Lower lobe of right lung (tissue), 2 donors: ENCODE measurements around the gene KIAA0586. TPM values are rescaled to one million over a fixed set of nuclear protein-coding genes. Genes with fewer than 3 reads are reported as not detected.

ENCODE experiments used
- ATAC-seq, 2 donors: fragments of 200-7000 bp; cut with Tn5 transposase; one replicate each; pipeline ENCODE4 v1.9.1; 2020 to 2022; ENCODE audit warnings: mild to moderate bottlenecking in 2 of 2, moderate library complexity in 2 of 2
- DNase-seq: peaks from one replicate; pipeline ENCODE4 v3.0.0-alpha.2; 2020
- H3K27ac ChIP-seq: fragments of 200-600 bp; one replicate; pipeline ENCODE4 v1.8.0; 2022
- H3K27me3 ChIP-seq: fragments of 200-600 bp; one replicate; pipeline ENCODE4 v1.8.0; 2022; ENCODE audit warnings: low read depth
- H3K36me3 ChIP-seq: fragments of 200-600 bp; one replicate; pipeline ENCODE4 v1.8.0; 2022; ENCODE audit warnings: mild to moderate bottlenecking
- H3K4me1 ChIP-seq: fragments of 200-600 bp; one replicate; pipeline ENCODE4 v1.8.0; 2022
- H3K4me3 ChIP-seq: fragments of 200-600 bp; one replicate; pipeline ENCODE4 v1.8.0; 2022; ENCODE audit warnings: mild to moderate bottlenecking
- H3K9me3 ChIP-seq: fragments of 200-600 bp; one replicate; pipeline ENCODE4 v1.8.0; 2022
- intact Hi-C: fragments of 100-400 bp; cut with DNase I; formaldehyde crosslinking; loops from one replicate; pipeline ENCODE4 v1.11.0; 2022
- total RNA-seq: library from RNA; stranded (reverse); fragmentation: NEBNext Ultra II Directional; extraction: Animal tissue kit (Norgen Biotek cat#: 25700); gene quantifications from one replicate; pipeline ENCODE4 v1.2.1, GENCODE V29; 2021
- TF ChIP-seq, protein P1 (sequence below): fragments of 200-600 bp; IDR thresholded peaks from one replicate; pipeline ENCODE4 v1.8.0; 2022; ENCODE audit warnings: antibody characterized with exemption, mild to moderate bottlenecking
- donor health status: DM: no; HTN: yes; CAD: no; lungs with severe emphysema.

The KIAA0586 gene
- total RNA-seq, 1 donor from 2014 or later: 13.8 TPM

DNA sequence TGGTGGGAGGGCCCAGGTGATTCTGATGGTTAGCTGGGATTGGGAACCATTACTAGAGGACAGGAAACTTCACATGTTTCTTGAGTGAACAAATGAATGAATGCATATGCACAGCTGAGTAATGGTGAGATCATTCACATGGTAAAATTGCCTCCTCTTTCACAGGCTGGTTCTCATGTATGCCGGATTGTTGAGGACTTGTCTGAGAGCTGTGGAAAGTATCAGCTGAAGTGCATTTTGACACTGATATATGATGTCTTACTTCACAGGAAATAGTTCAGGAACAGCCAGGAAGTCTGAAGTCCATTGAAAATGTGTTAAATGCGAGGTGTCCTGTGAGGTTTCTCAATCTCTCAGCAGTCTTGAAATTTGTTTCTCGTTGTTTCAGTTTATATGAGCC, 132.7 kb downstream of the KIAA0586 start:
- ATAC-seq: no peak

DNA sequence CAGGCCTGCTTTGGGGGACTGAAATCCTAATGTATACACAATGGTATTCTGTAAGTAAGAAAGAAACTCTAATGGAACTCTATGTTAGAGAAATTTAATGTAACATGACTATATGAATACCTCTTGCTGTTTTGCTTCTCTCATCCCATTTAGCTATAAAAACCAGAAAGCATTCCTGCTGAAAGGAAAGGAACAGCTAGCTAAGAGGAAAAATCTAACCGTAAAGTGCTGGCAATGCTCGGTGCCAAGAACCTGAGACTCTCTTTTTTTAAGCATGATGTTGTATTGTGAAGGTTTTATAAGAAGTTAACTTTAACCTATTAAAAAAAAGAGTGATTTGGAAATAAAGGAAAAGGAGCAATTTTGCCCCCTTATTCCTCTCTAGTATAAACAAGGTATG, 134.6 kb downstream of the KIAA0586 start:
- H3K4me1 ChIP-seq: no peaks in the 10 kb centered on the region
- no peaks in the 10 kb centered on the region for H3K9me3 ChIP-seq
- no peak for ATAC-seq
- intact Hi-C loops: no loop called here
- H3K27ac ChIP-seq: no peak overlapping the region
- DNase-seq: no peak
- H3K27me3 ChIP-seq: no peaks in the 10 kb centered on the region
- no peak overlapping the region for H3K4me3 ChIP-seq
- TF ChIP-seq, protein P1, sequence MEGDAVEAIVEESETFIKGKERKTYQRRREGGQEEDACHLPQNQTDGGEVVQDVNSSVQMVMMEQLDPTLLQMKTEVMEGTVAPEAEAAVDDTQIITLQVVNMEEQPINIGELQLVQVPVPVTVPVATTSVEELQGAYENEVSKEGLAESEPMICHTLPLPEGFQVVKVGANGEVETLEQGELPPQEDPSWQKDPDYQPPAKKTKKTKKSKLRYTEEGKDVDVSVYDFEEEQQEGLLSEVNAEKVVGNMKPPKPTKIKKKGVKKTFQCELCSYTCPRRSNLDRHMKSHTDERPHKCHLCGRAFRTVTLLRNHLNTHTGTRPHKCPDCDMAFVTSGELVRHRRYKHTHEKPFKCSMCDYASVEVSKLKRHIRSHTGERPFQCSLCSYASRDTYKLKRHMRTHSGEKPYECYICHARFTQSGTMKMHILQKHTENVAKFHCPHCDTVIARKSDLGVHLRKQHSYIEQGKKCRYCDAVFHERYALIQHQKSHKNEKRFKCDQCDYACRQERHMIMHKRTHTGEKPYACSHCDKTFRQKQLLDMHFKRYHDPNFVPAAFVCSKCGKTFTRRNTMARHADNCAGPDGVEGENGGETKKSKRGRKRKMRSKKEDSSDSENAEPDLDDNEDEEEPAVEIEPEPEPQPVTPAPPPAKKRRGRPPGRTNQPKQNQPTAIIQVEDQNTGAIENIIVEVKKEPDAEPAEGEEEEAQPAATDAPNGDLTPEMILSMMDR: no peak
- no peaks in the 10 kb centered on the region for H3K36me3 ChIP-seq

More for the DNA sequence above, 132.7 kb downstream of the KIAA0586 start:
- no peak for DNase-seq
- H3K27me3 ChIP-seq: no peaks in the 10 kb centered on the region
- no peak overlapping the region for H3K27ac ChIP-seq
- no peak overlapping the region for H3K4me3 ChIP-seq
- intact Hi-C loops: no loop called here
- no peaks in the 10 kb centered on the region for H3K36me3 ChIP-seq
- no peaks in the 10 kb centered on the region for H3K9me3 ChIP-seq
- TF ChIP-seq, protein P1: no peak
- no peaks in the 10 kb centered on the region for H3K4me1 ChIP-seq

DNA sequence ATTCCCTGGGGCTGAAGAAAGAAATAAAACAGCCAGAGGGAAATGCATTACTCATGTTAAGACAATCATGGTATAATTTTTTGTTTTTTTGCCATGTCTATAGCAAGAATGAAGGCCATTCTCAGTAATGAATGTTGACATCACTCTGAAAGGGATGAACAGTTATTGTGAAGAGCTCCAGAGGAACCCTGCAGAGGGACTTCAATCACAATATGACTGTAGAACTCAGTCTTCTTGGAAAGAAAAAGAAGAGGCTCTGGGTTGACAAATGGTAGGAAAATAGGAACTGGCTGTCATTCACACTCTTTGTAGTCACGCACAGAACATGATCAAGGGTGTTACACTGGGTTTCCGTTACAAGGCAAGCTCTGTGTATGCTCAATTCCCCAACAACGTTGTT, 136.5 kb downstream of the KIAA0586 start:
- TF ChIP-seq, protein P1: no peak

DNA sequence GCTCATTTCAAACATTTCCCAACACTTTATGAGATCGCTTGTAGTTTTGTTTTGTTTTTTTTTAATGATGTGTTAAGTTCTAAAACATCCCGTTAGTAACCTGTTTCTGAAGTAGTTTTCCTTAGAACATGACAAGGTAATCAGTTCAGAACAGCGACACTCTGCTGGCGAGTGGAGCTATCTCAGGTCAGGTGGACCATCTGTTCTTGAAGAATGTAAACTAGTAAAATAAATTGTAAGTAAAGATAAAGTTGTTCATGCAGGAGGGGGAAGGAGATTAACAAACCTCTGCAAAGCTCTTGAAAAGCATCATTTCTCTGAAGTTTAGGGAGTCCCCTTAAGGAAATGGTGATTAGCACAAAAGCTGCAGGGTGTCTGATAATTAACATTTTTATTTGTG, 138.3 kb downstream of the KIAA0586 start:
- ATAC-seq: no peak
- Histone ChIP-seq H3K36me3 (no peaks in the 10 kb centered on the region), H3K9me3 (no peaks in the 10 kb centered on the region), H3K4me1 (no peaks in the 10 kb centered on the region), H3K27ac (no peak overlapping the region), H3K4me3 (no peak overlapping the region), H3K27me3 (no peaks in the 10 kb centered on the region)
- TF ChIP-seq, protein P1: no peak
- intact Hi-C loops: no loop called here
- DNase-seq: no peak

More for the DNA sequence above, 136.5 kb downstream of the KIAA0586 start:
- Histone ChIP-seq H3K4me3 (no peak overlapping the region), H3K27ac (no peak overlapping the region), H3K9me3 (no peaks in the 10 kb centered on the region), H3K27me3 (no peaks in the 10 kb centered on the region), H3K4me1 (no peaks in the 10 kb centered on the region), H3K36me3 (no peaks in the 10 kb centered on the region)
- ATAC-seq: no peak
- no peak for DNase-seq
- intact Hi-C loops: no loop called here

DNA sequence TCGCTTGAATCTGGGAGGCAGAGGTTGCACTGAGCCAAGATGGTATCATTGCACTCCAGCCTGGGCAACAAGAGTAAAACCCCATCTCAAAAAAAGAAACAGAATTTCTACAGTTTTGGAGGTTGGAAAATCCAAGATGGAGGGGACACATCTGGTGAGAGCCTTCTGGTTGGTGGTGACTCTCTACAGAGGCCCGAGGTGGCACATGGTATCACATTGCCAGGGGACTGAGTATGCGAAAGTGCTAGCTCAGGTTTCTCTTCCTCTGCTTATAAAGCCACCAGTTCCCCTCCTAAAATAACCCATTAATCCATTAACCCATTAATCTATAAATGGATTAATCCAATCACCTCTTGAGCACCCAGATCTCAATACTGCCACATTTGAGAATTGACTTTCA, 139.5 kb downstream of the KIAA0586 start:
- Histone ChIP-seq H3K27ac (no peak overlapping the region), H3K36me3 (no peaks in the 10 kb centered on the region), H3K9me3 (no peaks in the 10 kb centered on the region), H3K4me1 (no peaks in the 10 kb centered on the region), H3K4me3 (no peak overlapping the region), H3K27me3 (no peaks in the 10 kb centered on the region)
- DNase-seq (no peak), ATAC-seq (no peak)
- intact Hi-C loops: no loop called here
- TF ChIP-seq, protein P1: no peak

DNA sequence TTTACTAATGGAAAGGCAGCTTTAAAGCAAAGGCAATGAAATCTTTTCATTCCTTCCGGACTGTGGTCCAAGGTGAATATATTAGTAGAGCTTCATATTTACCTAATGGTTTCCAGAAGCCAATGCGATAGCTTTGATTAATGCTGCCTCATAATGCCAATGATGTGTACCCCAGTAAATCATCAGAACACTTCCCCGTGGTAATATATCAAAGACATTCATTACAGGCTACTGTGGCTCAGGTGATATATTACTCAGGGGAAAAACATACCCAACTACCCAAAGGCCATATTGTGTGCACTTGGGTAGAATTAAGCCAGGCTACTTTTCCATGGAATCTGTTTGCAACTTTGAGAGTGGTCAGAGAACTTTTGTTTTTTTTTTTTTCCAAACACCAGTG, 140.8 kb downstream of the KIAA0586 start:
- Histone ChIP-seq H3K27me3 (no peaks in the 10 kb centered on the region), H3K4me3 (no peak overlapping the region), H3K9me3 (no peaks in the 10 kb centered on the region), H3K4me1 (no peaks in the 10 kb centered on the region), H3K27ac (no peak overlapping the region), H3K36me3 (no peaks in the 10 kb centered on the region)
- no peak for DNase-seq
- TF ChIP-seq, protein P1: no peak
- intact Hi-C loops: no loop called here
- ATAC-seq: no peak
